Right atrium auricular region (tissue), 2 donors: ENCODE data around the gene PILRA. TPM values are rescaled to one million over a fixed set of nuclear protein-coding genes. Genes with fewer than 3 reads are reported as not detected.
"Not testable (repeated sequence)": the region's sequence is repeated elsewhere in the genome, so short reads cannot be mapped to it uniquely, and the experiment has no call there.

Experiments
- DNase-seq: peaks from one replicate; pipeline ENCODE4 v3.0.0-alpha.2; 2019; ENCODE audit warnings: low spot score
- H3K27ac ChIP-seq, 2 donors: fragments of 200-600 bp; sonication (generic); 1 replicate in 1 of 2; 2 replicates in 1 of 2; pipeline ENCODE4 v1.5.1; 2016 to 2019
- H3K27me3 ChIP-seq, 2 donors: fragments of 200-600 bp; sonication (generic); one replicate each; pipeline versions ENCODE4 v1.5.1 to v1.6.0; 2017 to 2019
- H3K36me3 ChIP-seq: fragments of 200-600 bp; sonication (generic); one replicate; pipeline ENCODE4 v1.5.1; 2016
- H3K4me1 ChIP-seq, 2 donors: fragments of 200-600 bp; sonication (generic); one replicate each; pipeline versions ENCODE4 v1.5.1 to v1.6.0; 2017 to 2019
- H3K4me3 ChIP-seq, 2 donors: fragments of 200-600 bp; sonication (generic); 1 replicate in 1 of 2; 2 replicates in 1 of 2; pipeline ENCODE4 v1.5.1; 2017 to 2019; ENCODE audit warnings: mild to moderate bottlenecking in 1 of 2, moderate library complexity in 1 of 2
- H3K9me3 ChIP-seq, 2 donors: fragments of 200-600 bp; sonication (generic); one replicate each; pipeline ENCODE4 v1.5.1; 2019
- total RNA-seq, 2 donors: library from RNA; depleted of rRNA; stranded (reverse); fragments of >200 nt; gene quantifications; one replicate each; pipeline ENCODE4 v1.1.0, GENCODE V29; 2016
- TF ChIP-seq, protein P1 (sequence below), 2 donors: fragments of 200-600 bp; sonication (generic); IDR thresholded peaks; one replicate each; pipeline ENCODE4 v1.5.1; 2019; ENCODE audit warnings: antibody characterized with exemption in 2 of 2

Gene PILRA
- 1 to 10 TPM; 2.6 to 6.2 TPM for total RNA-seq

GRCh38 chr7:100373261-100373831, at the start of gene PILRA:
Gene PILRA (plus strand): TSS chr7:100373487. CDS start chr7:100373657, 170 bp downstream.
- DNase-seq, result no peak
- Histone ChIP-seq H3K9me3 (no peaks in the 10 kb centered on the region), H3K27me3 (no peaks in the 10 kb centered on the region), H3K36me3 (no peaks in the 10 kb centered on the region), H3K4me3 (peak within 1 kb of the TSS in 1 of 2 donors; percentile 21), H3K4me1 (peaks cover 0 to 3% of the 10 kb centered on the region in 2 donors), H3K27ac (peak within 1 kb of the TSS; percentile 46 to 54)
- TF ChIP-seq, protein P1, sequence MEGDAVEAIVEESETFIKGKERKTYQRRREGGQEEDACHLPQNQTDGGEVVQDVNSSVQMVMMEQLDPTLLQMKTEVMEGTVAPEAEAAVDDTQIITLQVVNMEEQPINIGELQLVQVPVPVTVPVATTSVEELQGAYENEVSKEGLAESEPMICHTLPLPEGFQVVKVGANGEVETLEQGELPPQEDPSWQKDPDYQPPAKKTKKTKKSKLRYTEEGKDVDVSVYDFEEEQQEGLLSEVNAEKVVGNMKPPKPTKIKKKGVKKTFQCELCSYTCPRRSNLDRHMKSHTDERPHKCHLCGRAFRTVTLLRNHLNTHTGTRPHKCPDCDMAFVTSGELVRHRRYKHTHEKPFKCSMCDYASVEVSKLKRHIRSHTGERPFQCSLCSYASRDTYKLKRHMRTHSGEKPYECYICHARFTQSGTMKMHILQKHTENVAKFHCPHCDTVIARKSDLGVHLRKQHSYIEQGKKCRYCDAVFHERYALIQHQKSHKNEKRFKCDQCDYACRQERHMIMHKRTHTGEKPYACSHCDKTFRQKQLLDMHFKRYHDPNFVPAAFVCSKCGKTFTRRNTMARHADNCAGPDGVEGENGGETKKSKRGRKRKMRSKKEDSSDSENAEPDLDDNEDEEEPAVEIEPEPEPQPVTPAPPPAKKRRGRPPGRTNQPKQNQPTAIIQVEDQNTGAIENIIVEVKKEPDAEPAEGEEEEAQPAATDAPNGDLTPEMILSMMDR (IDR thresholded peaks at IDR 0.05), result no peak

GRCh38 chr7:100324194-100324593, 49.1 kb upstream of the PILRA start:
- H3K4me3 ChIP-seq, H3K4me1 ChIP-seq, H3K36me3 ChIP-seq, H3K27me3 ChIP-seq, H3K27ac ChIP-seq, H3K9me3 ChIP-seq, DNase-seq: not testable (repeated sequence)

DNA sequence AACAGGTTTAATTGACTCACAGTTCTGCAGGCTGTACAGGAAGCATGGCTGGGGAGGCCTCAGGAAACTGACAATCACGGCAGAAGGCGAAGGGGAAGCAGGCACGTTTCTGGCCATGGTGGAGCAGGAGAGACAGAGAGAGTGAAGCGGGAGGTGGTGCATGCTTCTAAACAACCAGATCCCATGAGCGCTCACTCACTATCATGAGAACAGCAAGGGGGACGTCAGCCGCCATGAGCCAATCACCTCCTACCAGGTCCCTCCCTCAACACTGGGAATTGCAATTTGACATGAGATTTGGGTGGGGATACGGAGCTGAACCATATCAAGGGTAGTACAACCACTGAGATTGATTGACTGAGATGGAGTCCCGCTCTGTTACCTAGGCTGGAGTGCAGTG, 47.6 kb upstream of the PILRA start:
- H3K9me3 ChIP-seq, H3K27ac ChIP-seq, H3K4me3 ChIP-seq, H3K27me3 ChIP-seq, H3K4me1 ChIP-seq, DNase-seq, H3K36me3 ChIP-seq: not testable (repeated sequence)

- H3K4me3 ChIP-seq, H3K9me3 ChIP-seq, H3K27ac ChIP-seq, DNase-seq, H3K4me1 ChIP-seq, H3K27me3 ChIP-seq, H3K36me3 ChIP-seq: not testable (repeated sequence)
Observed at GRCh38 chr7:100326914-100327313, 46.4 kb upstream of the PILRA start.

DNA sequence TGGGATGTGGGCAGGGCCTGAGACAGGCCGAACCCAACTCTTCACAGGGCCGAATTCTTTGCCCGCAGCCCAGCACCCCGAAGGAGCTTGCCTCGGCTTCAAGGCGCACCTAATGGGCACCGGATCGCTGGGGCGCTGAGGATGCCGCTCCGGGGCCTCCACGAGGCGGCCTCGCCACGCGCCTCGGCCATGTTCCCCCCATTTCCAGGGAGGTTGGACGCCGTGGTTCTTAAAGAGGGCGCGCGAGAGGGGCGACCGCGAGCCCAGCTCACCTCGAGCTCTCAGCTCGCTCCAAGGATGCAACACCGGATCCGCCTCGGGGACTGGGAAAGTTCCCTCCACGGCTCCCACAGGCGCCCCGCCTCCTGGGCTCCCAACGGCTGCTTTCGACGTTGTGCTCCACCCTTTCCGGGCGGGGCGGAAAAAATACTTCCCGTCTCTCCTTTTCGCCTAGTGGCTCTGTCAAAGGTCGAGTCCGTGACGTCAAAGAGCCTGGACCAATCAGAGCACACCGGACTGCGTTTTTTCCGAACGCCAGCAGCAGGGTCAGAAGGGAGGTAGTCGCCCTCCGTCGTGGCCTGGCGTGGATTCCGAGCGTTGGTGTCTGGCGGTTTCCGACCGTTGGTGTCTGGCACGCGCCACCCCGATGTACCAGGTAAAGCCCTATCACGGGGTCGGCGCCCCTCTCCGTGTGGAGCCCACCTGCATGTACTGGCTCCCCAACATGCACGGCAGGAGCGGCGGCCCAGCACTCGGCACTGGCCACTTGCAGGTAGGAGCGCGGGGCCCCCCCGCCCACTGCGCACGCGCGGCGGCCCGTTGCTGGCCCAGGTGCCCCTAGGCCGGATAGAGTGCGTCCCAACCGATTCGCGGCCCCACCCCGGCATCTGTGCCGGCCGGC, 37.5 kb upstream of the PILRA start:
- peak; percentile 96 for DNase-seq
- H3K27me3 ChIP-seq, H3K36me3 ChIP-seq, H3K9me3 ChIP-seq: not testable (repeated sequence)
- Histone ChIP-seq H3K4me1 (peaks cover 0 to 11% of the 10 kb centered on the region in 2 donors), H3K4me3 (peak overlapping the region; percentile 70 to 90), H3K27ac (peak overlapping the region; percentile 93 to 98)

GRCh38 chr7:100338083-100338696, 35.1 kb upstream of the PILRA start:
- not testable (repeated sequence) for H3K27me3 ChIP-seq, H3K4me3 ChIP-seq, H3K9me3 ChIP-seq, H3K36me3 ChIP-seq, H3K27ac ChIP-seq, DNase-seq
- peaks cover 0 to 11% of the 10 kb centered on the region in 2 donors for H3K4me1 ChIP-seq

DNA sequence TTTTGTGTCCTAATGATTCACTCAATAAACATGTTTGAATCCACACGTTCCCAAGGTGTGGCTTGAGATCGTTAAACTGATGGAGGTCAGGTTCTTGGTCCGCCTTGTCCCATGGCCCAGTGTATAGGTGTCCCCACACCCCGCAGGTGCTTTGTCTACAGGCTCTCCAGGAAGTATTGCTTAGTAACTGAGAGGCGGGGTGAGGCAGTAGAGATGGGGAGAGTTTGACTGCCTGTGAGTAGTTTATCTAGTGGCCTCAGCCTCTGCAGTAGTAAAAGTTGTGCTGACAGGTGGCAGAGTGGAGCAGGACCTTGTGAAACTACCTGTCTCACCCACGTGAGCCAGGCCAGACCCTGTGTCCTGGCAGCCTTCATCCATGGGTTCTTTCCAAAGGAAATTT, 32.0 kb upstream of the PILRA start:
- H3K36me3 ChIP-seq, result peaks cover 14% of the 10 kb centered on the region

GRCh38 chr7:100342765-100343164, 30.5 kb upstream of the PILRA start:
- no peaks in the 10 kb centered on the region for H3K27me3 ChIP-seq
- H3K4me1 ChIP-seq, result peaks cover 0 to 5% of the 10 kb centered on the region in 2 donors
- no peaks in the 10 kb centered on the region for H3K9me3 ChIP-seq
- H3K4me3 ChIP-seq, result no peak overlapping the region
- H3K27ac ChIP-seq, result no peak overlapping the region
- H3K36me3 ChIP-seq, result peaks cover 29% of the 10 kb centered on the region
- TF ChIP-seq, protein P1 (IDR thresholded peaks at IDR 0.05), result no peak
- DNase-seq, result no peak

More for the DNA sequence above, 32.0 kb upstream of the PILRA start:
- H3K27ac ChIP-seq, H3K27me3 ChIP-seq, DNase-seq, H3K9me3 ChIP-seq, H3K4me3 ChIP-seq: not testable (repeated sequence)
- H3K4me1 ChIP-seq, result peaks cover 0 to 13% of the 10 kb centered on the region in 2 donors

GRCh38 chr7:100344124-100344559, 29.1 kb upstream of the PILRA start:
- not testable (repeated sequence) for H3K4me3 ChIP-seq, H3K27me3 ChIP-seq, H3K27ac ChIP-seq, DNase-seq, H3K4me1 ChIP-seq, H3K9me3 ChIP-seq
- peaks cover 36% of the 10 kb centered on the region for H3K36me3 ChIP-seq

DNA sequence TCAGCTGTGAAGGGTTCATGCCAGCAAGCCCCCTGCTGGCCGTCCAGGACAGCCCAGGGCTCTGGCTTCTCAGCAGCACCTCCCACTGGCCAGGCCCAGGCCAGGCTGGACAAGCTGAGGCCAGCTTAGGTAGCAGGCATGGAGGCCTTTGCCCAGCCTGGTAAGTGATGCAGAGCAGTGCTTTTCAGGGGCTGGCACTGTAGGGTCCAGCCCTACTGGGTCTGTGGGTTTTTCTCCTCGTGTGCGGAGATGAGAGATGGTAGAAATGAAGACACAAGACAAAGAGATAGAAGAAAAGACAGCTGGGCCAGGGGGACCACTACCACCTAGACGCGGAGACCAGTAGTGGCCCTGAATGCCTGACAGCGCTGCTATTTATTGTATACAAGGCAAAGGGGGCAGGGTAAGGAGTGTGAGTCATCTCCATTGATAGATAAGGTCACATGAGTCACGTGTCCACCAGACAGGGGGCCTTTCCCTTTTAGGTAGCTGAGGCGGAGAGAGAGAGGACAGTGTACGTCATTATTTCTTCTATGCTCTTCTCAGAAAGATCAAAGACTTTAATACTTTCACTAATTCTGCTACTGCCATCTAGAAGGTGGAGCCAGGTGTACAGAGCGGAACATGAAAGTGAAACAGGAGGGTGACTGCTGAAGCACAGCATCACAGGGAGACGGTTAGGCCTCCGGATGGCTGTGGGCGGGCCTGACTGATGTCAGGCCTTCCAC, 28.6 kb upstream of the PILRA start:
- H3K9me3 ChIP-seq, H3K4me3 ChIP-seq, DNase-seq, H3K27me3 ChIP-seq, H3K4me1 ChIP-seq: not testable (repeated sequence)
- peaks cover 42% of the 10 kb centered on the region for H3K36me3 ChIP-seq
- H3K27ac ChIP-seq, result peak overlapping the region in 1 of 2 donors; percentile 44
